Progenitor cell of endocrine pancreas (in vitro differentiated cells): Measurements from ENCODE around the gene DYNC1LI1. TPM values are rescaled to one million over a fixed set of nuclear protein-coding genes. Genes with fewer than 3 reads are reported as not detected.

ENCODE experiments used
- DNase-seq: peaks from one replicate; pipeline ENCODE4 v3.0.0; 2021; ENCODE audit warnings: low spot score; ENCODE audit not compliant: unreplicated experiment
- H3K27ac Mint-ChIP-seq: 2 replicates; pipeline ENCODE4 v1.8.0; 2021; ENCODE audit warnings: mild to moderate bottlenecking, moderate library complexity, mixed read lengths
- H3K27me3 Mint-ChIP-seq: 2 replicates; pipeline ENCODE4 v1.8.0; 2021; ENCODE audit warnings: mixed read lengths
- H3K36me3 Mint-ChIP-seq: 2 replicates; pipeline ENCODE4 v1.8.0; 2022; ENCODE audit warnings: mixed read lengths; ENCODE audit not compliant: insufficient read depth
- H3K4me1 Mint-ChIP-seq: 2 replicates; pipeline ENCODE4 v1.8.0; 2021; ENCODE audit warnings: low read depth, mixed read lengths
- H3K4me3 Mint-ChIP-seq: 2 replicates; pipeline ENCODE4 v1.8.0; 2021; ENCODE audit warnings: low read depth, mild to moderate bottlenecking, moderate library complexity, mixed read lengths
- H3K9me3 Mint-ChIP-seq: 2 replicates; pipeline ENCODE4 v1.8.0; 2021; ENCODE audit warnings: low read depth, mixed read lengths
- CTCF ChIP-seq: fragments of 200-600 bp; sonication (generic); IDR thresholded peaks from one replicate; pipeline ENCODE4 v1.5.0; 2021; ENCODE audit warnings: antibody characterized with exemption, mild to moderate bottlenecking; ENCODE audit not compliant: unreplicated experiment
- total RNA-seq: library from RNA; stranded (reverse); gene quantifications from 2 replicates; pipeline ENCODE4 v1.2.1, GENCODE V29; 2021

Gene DYNC1LI1
- total RNA-seq, 1 donor from 2014 or later, result 43.8 TPM

- Mint-ChIP-seq H3K27me3 (no peaks in the 10 kb centered on the region), H3K36me3 (peaks cover 19% of the 10 kb centered on the region), H3K4me3 (no peak overlapping the region), H3K4me1 (no peaks in the 10 kb centered on the region), H3K9me3 (no peaks in the 10 kb centered on the region), H3K27ac (no peak overlapping the region)
- TF ChIP-seq CTCF, result no peak
- DNase-seq, result no peak
Observed at GRCh38 chr3:32542807-32543206, 27.9 kb downstream of the DYNC1LI1 start.

- H3K27me3 Mint-ChIP-seq, result no peaks in the 10 kb centered on the region
- H3K4me3 Mint-ChIP-seq, result no peak overlapping the region
- H3K27ac Mint-ChIP-seq, result no peak overlapping the region
Observed at GRCh38 chr3:32540899-32541298, 29.8 kb downstream of the DYNC1LI1 start.

GRCh38 chr3:32532434-32532833, 38.2 kb downstream of the DYNC1LI1 start:
- H3K9me3 Mint-ChIP-seq, result no peaks in the 10 kb centered on the region
- no peak overlapping the region for H3K4me3 Mint-ChIP-seq
- no peaks in the 10 kb centered on the region for H3K27me3 Mint-ChIP-seq
- DNase-seq, result no peak
- no peak overlapping the region for H3K27ac Mint-ChIP-seq
- peaks cover 27% of the 10 kb centered on the region for H3K36me3 Mint-ChIP-seq
- H3K4me1 Mint-ChIP-seq, result no peaks in the 10 kb centered on the region
- no peak for TF ChIP-seq CTCF

More at GRCh38 chr3:32540899-32541298, 29.8 kb downstream of the DYNC1LI1 start:
- no peaks in the 10 kb centered on the region for H3K9me3 Mint-ChIP-seq
- no peak for TF ChIP-seq CTCF
- H3K36me3 Mint-ChIP-seq, result peaks cover 19% of the 10 kb centered on the region
- no peak for DNase-seq
- H3K4me1 Mint-ChIP-seq, result no peaks in the 10 kb centered on the region

- Mint-ChIP-seq H3K27me3 (no peaks in the 10 kb centered on the region), H3K36me3 (peaks cover 29% of the 10 kb centered on the region), H3K4me3 (no peak overlapping the region), H3K4me1 (no peaks in the 10 kb centered on the region), H3K27ac (peak overlapping the region; percentile 49), H3K9me3 (no peaks in the 10 kb centered on the region)
- no peak for DNase-seq
- TF ChIP-seq CTCF, result no peak
Observed at GRCh38 chr3:32531010-32531647, 39.5 kb downstream of the DYNC1LI1 start.

GRCh38 chr3:32525720-32526119, 44.9 kb downstream of the DYNC1LI1 start:
- Mint-ChIP-seq H3K36me3 (peaks cover 41% of the 10 kb centered on the region), H3K4me1 (peaks cover 7% of the 10 kb centered on the region), H3K9me3 (peaks cover 3% of the 10 kb centered on the region), H3K4me3 (no peak overlapping the region), H3K27me3 (no peaks in the 10 kb centered on the region), H3K27ac (no peak overlapping the region)
- no peak for TF ChIP-seq CTCF
- DNase-seq, result no peak
